GM23338 (cell line): Measurements from ENCODE around the gene CDH23. TPM values are rescaled to one million over a fixed set of nuclear protein-coding genes. Genes with fewer than 3 reads are reported as not detected.

ENCODE experiments used
- ATAC-seq: fragments of 200-7000 bp; cut with Tn5 transposase; 3 replicates; pipeline ENCODE4 v1.9.1; 2020
- DNase-seq: peaks from one replicate; pipeline ENCODE4 v3.0.0-alpha.2; 2015; ENCODE audit warnings: low spot score
- H2AFZ ChIP-seq: fragments of 200-600 bp; sonication (generic); 2 replicates; pipeline ENCODE4 v1.8.0; 2016; ENCODE audit warnings: antibody characterized with exemption, mild to moderate bottlenecking, moderate library complexity
- H3F3A ChIP-seq: fragments of 200-600 bp; sonication (generic); replicated peaks from 2 replicates; pipeline ENCODE4 v1.8.0; 2017; ENCODE audit warnings: antibody characterized with exemption, mixed run types, low read depth
- H3K27ac ChIP-seq: fragments of 200-600 bp; sonication (generic); 2 replicates; pipeline ENCODE4 v1.6.1; 2016; ENCODE audit warnings: low read depth
- H3K27me3 ChIP-seq: fragments of 200-600 bp; sonication (generic); 2 replicates; pipeline ENCODE4 v1.8.0; 2016; ENCODE audit warnings: mild to moderate bottlenecking, mixed run types, moderate library complexity; ENCODE audit not compliant: insufficient read depth
- H3K36me3 ChIP-seq: fragments of 200-600 bp; sonication (generic); 2 replicates; pipeline ENCODE4 v1.8.0; 2016; ENCODE audit warnings: mild to moderate bottlenecking; ENCODE audit not compliant: insufficient read depth
- H3K4me1 ChIP-seq: fragments of 200-600 bp; sonication (generic); 2 replicates; pipeline ENCODE4 v1.8.0; 2016; ENCODE audit warnings: mild to moderate bottlenecking, moderate library complexity; ENCODE audit not compliant: insufficient read depth
- H3K4me2 ChIP-seq: fragments of 200-600 bp; sonication (generic); 2 replicates; pipeline ENCODE4 v1.7.1; 2017; ENCODE audit warnings: mixed run types
- H3K4me3 ChIP-seq: fragments of 200-600 bp; sonication (generic); 2 replicates; pipeline ENCODE4 v1.6.1; 2016; ENCODE audit warnings: mixed run types
- H3K79me2 ChIP-seq: fragments of 200-600 bp; sonication (generic); replicated peaks from 2 replicates; pipeline ENCODE4 v1.8.0; 2017; ENCODE audit warnings: mild to moderate bottlenecking; ENCODE audit not compliant: insufficient read depth
- H3K9me2 ChIP-seq: fragments of 200-600 bp; sonication (generic); 2 replicates; pipeline ENCODE4 v1.8.0; 2017; ENCODE audit not compliant: insufficient read depth
- H4K20me1 ChIP-seq: fragments of 200-600 bp; sonication (generic); replicated peaks from 2 replicates; pipeline ENCODE4 v1.8.0; 2017; ENCODE audit warnings: mild to moderate bottlenecking; ENCODE audit not compliant: insufficient read depth
- H3K27ac Mint-ChIP-seq: 2 replicates; pipeline ENCODE4 v1.8.0; 2020; ENCODE audit warnings: inconsistent platforms, mild to moderate bottlenecking, moderate library complexity, mixed read lengths
- H3K27me3 Mint-ChIP-seq: 3 replicates; pipeline ENCODE4 v1.8.0; 2022; ENCODE audit warnings: low read depth, mild to moderate bottlenecking, moderate library complexity, mixed read lengths, inconsistent platforms; ENCODE audit not compliant: insufficient read depth, poor library complexity
- H3K36me3 Mint-ChIP-seq: 3 replicates; pipeline ENCODE4 v1.8.0; 2021; ENCODE audit warnings: low read depth, mild to moderate bottlenecking, inconsistent platforms, moderate library complexity, mixed read lengths
- H3K4me1 Mint-ChIP-seq: 3 replicates; pipeline ENCODE4 v1.8.0; 2020; ENCODE audit warnings: mild to moderate bottlenecking, inconsistent platforms, mixed read lengths
- H3K4me3 Mint-ChIP-seq: 3 replicates; pipeline ENCODE4 v1.8.0; 2021; ENCODE audit warnings: moderate library complexity, mild to moderate bottlenecking, inconsistent platforms, mixed read lengths
- H3K9me3 Mint-ChIP-seq: 3 replicates; pipeline ENCODE4 v1.8.0; 2020; ENCODE audit warnings: moderate library complexity, mild to moderate bottlenecking, inconsistent platforms, mixed read lengths
- CREB1 ChIP-seq: fragments of 250-450 bp; sonication (Bioruptor Pico); IDR thresholded peaks from 2 replicates; pipeline ENCODE4 v1.5.0; 2020; ENCODE audit warnings: low read depth, mild to moderate bottlenecking, moderate library complexity
- CTCF ChIP-seq, 2 experiments: fragments of 200-600 bp in 1 of 2; sonication (generic) in 1 of 2; conservative IDR thresholded peaks; 2 replicates each; pipeline versions ENCODE4 v1.5.1 to v1.6.1; 2016 to 2017; ENCODE audit warnings: antibody characterized with exemption in 2 of 2, low read depth in 2 of 2, mild to moderate bottlenecking in 2 of 2, moderate library complexity in 1 of 2
- ETS1 ChIP-seq: IDR thresholded peaks from 2 replicates; pipeline ENCODE4 v1.6.1; 2016; ENCODE audit warnings: antibody characterized with exemption
- EZH2 ChIP-seq: fragments of 200-600 bp; sonication (generic); IDR thresholded peaks from one replicate; pipeline ENCODE4 v1.8.0; 2017; ENCODE audit warnings: antibody characterized with exemption, mild to moderate bottlenecking, low read depth; ENCODE audit not compliant: unreplicated experiment
- EZH2phosphoT487 ChIP-seq: fragments of 200-600 bp; sonication (generic); IDR thresholded peaks from one replicate; pipeline ENCODE4 v1.8.1; 2018; ENCODE audit warnings: antibody characterized with exemption; ENCODE audit not compliant: unreplicated experiment
- JUNB ChIP-seq: IDR thresholded peaks from one replicate; pipeline ENCODE4 v1.6.1; 2016; ENCODE audit warnings: antibody characterized with exemption; ENCODE audit not compliant: unreplicated experiment
- NANOG ChIP-seq: IDR thresholded peaks from 2 replicates; pipeline ENCODE4 v1.6.1; 2016; ENCODE audit warnings: antibody characterized with exemption, borderline replicate concordance
- POLR2AphosphoS5 ChIP-seq: IDR thresholded peaks from 2 replicates; pipeline ENCODE4 v1.6.1; 2016; ENCODE audit warnings: antibody characterized with exemption, low read depth
- REST ChIP-seq: IDR thresholded peaks from one replicate; pipeline ENCODE4 v1.6.1; 2018; ENCODE audit warnings: antibody characterized with exemption; ENCODE audit not compliant: unreplicated experiment
- STAT1 ChIP-seq: IDR thresholded peaks from one replicate; pipeline ENCODE4 v1.6.1; 2016; ENCODE audit warnings: antibody characterized with exemption; ENCODE audit not compliant: unreplicated experiment
- ZNF114 ChIP-seq: fragments of 250-450 bp; sonication (Bioruptor Pico); IDR thresholded peaks from 2 replicates; pipeline ENCODE4 v1.5.0; 2020; ENCODE audit warnings: mild to moderate bottlenecking, moderate library complexity
- ZNF331 ChIP-seq: fragments of 250-450 bp; sonication (Bioruptor Pico); IDR thresholded peaks from 2 replicates; pipeline ENCODE4 v1.5.0; 2020; ENCODE audit warnings: low read depth, mild to moderate bottlenecking, moderate library complexity
- ZNF462 ChIP-seq: fragments of 250-450 bp; sonication (Bioruptor Pico); IDR thresholded peaks from 2 replicates; pipeline ENCODE4 v1.5.0; 2020; ENCODE audit warnings: mild to moderate bottlenecking, moderate library complexity
- polyA plus RNA-seq: library from polyadenylated mRNA; unstranded; fragments of >200 nt; fragmentation: Nextera tagmentation; extraction: Ambion mirVana; gene quantifications from 2 replicates; pipeline ENCODE4 v1.2.1, GENCODE V29; 2016
- total RNA-seq: library from RNA; depleted of rRNA; stranded (reverse); fragments of >200 nt; shearing (Covaris generic); gene quantifications from 2 replicates; pipeline ENCODE4 v1.2.3, GENCODE V29; 2014

CDH23 gene
- total and polyA plus RNA-seq, 2 experiments from 2014 or later, result 0.95 to 4.3 TPM

- no peak for DNase-seq
- H3K4me3 Mint-ChIP-seq, result no peak overlapping the region
- H3K27me3 ChIP-seq, result no peaks in the 10 kb centered on the region
- H3K36me3 ChIP-seq, result no peaks in the 10 kb centered on the region
- peaks cover 15% of the 10 kb centered on the region for H3K4me1 Mint-ChIP-seq
- H2AFZ ChIP-seq, result no peak overlapping the region
- peaks cover 7% of the 10 kb centered on the region for H3K27me3 Mint-ChIP-seq
- H4K20me1 ChIP-seq, result no peaks in the 10 kb centered on the region
- no peaks in the 10 kb centered on the region for H3K36me3 Mint-ChIP-seq
- H3K4me2 ChIP-seq, result no peak overlapping the region
- H3K79me2 ChIP-seq, result no peaks in the 10 kb centered on the region
- no peak overlapping the region for H3K27ac ChIP-seq
- no peak overlapping the region for H3K4me3 ChIP-seq
- ATAC-seq, result no peak
- H3K27ac Mint-ChIP-seq, result no peak overlapping the region
- TF ChIP-seq CREB1 (CRISPR knock-in tag) (no peak), ZNF462 (CRISPR knock-in tag) (no peak), CTCF (conservative IDR thresholded peaks at IDR 0.05; ENCODE audit: low read depth in 2 of 2) (no peak), NANOG (no peak), EZH2 (no peak), REST (no peak), ZNF331 (CRISPR knock-in tag) (no peak), POLR2AphosphoS5 (no peak), EZH2phosphoT487 (no peak), ZNF114 (CRISPR knock-in tag) (no peak), ETS1 (no peak), STAT1 (no peak), JUNB (no peak)
- no peaks in the 10 kb centered on the region for H3K9me3 Mint-ChIP-seq
- H3K4me1 ChIP-seq, result peaks cover 4% of the 10 kb centered on the region; the same call in 1 of the 2 replicates
- H3F3A ChIP-seq, result no peaks in the 10 kb centered on the region
- H3K9me2 ChIP-seq, result no peaks in the 10 kb centered on the region
Measured at GRCh38 chr10:71444284-71445054, 47.7 kb downstream of the CDH23 start.
